Ureter (tissue), 1 donor: ENCODE results near the gene SYT17. TPM values are rescaled to one million over a fixed set of nuclear protein-coding genes. Genes with fewer than 3 reads are reported as not detected.

ENCODE experiments used
- DNase-seq: peaks from one replicate; pipeline ENCODE4 v3.0.0-alpha.2; 2020; ENCODE audit warnings: low spot score
- total RNA-seq: library from RNA; stranded (reverse); gene quantifications from one replicate; pipeline ENCODE4 v1.2.4, GENCODE V29; 2023
- donor health status: DM: yes; HTN: yes; CAD: no.

Gene SYT17
- total RNA-seq, 1 donor from 2014 or later, result 24.4 TPM

DNA sequence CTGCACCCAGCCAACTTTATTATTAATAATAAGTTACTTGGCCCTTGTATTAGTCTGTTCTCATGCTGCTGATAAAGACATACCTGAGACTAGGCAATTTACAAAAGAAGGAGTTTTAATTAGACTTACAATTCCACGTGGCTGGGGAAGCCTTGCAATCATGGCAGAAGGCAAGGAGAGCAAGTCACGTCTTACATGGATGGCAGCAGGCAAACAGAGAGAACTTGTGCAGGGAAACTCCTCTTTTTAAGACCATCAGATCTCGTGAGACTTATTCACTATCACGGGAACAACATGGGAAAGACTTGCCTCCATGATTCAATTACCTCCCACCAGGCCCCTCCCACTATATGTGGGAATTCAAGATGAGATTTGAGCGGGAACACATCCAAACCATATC lies 47.7 kb downstream of the SYT17 start:
- no peak for DNase-seq

- no peak for DNase-seq
These were observed 50.5 kb downstream of the SYT17 start for GRCh38 chr16:19218581-19218980.

GRCh38 chr16:19219836-19220235 lies 51.8 kb downstream of the SYT17 start:
- no peak for DNase-seq

DNA sequence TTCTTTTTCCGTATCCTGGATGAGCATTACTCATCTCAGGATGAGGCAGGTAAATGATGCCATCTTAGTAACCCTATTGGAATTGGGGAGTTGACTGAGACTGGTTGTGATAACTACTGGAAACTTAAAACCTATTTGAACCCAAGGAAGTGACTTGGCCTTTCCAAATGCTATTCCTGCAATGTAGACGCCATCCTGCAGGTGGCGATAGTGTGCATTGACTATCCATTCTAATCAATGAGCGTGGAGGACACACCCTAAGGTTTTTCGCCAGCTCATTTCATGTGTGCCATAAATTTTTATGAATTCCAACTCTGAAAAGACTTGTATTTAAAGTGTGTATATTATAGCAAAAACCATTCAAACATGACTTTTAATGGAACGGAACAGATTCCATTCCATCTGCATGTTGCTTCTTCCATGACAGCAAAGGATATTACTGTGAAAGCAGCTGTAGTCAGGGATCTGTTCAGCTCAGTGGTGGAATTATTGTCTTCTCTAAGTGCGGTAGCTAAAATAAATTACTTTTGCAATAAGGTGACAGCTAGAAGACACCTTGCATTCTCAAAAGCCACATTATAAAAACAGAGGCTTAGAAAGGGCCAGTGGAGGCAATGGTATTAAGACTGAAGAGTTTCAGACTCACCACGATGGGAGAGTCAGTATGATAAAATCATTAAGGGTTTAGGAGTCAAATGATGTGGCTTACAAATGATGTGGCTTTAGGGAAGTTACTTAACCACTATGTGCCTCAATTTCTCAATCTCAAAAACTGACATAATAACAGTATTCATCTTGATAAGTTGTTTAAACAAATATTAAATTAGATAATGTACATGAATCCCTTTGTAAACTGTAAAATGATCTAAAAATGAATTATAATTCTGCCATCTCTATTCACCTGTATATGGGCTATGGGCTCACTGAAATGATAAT lies 55.5 kb downstream of the SYT17 start:
- DNase-seq, result no peak

DNA sequence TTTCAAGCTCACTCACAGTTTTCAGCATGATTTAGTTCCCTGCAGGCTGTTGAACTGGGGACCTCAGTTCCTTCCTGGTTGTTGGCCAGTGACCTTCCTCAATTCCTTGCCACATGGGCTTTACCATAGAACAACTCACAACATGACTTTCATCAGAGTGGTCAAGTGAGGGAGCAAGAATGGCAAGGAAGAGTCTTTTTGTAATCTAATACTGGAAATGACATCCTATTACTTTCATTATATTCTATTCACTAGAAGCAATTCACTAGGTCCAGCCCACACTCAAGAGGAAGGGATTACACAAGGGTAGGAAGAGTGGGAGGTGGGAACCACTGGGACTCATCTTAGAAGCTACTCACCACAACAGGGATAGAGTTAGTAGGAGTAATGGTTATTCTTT lies 57.6 kb downstream of the SYT17 start:
- DNase-seq, result no peak

DNA sequence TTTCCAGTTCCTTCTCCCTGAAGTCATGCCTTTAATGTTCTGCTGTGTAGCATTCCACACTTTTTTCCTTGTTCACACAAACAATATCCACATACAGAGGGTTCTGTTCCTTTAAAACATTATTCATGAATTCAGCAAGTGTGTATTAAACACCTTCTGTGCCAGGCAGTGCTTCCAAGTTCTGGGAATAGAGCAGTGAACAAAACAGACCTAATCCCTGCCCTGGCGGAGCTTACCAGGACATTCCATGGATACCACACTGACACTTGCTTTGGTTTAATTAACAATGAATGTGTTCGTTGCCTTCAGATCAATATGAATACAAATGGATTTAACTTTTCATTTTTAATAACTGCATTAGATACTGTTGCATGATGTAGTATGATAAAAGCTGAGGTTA lies 59.6 kb downstream of the SYT17 start:
- no peak for DNase-seq

GRCh38 chr16:19228052-19228451 lies 60.0 kb downstream of the SYT17 start:
- DNase-seq, result no peak

DNA sequence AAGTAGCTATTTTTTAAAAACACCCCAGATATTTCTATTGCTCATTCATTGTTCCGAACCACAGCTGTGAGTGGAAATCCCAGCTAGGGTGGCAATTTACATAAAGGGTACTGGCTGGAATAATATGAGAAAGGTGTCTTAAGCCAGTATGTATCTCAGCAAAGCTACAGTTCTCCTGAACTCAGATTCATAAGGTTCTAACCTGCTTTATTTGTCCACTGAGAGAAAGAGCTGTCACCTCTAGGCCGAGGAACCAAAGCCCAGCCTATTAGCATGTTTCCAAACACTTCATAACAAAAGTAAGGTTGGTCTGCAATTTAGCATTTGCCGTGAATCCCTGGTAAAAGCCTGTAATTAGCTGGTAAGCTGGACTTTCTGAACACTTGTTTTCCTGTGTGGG lies 60.5 kb downstream of the SYT17 start:
- no peak for DNase-seq

DNA sequence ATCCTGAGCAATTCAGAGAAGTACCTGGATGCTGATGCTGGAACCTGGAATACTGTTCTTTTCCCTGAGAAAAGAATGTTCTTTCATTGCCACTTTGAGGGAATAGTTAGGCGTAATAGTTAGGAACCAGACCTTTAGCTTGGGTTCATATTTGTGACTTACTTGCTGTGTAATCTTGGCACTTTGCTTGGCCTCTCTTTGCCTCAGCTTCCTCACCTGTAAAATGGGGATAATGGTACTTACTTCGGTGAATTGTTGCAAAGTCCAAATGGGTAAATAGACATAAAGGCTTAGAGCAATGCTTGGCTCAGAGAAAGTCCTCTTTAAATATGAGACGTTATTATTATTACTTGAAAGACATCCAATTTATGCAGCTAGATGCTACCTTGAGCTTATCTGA lies 62.5 kb downstream of the SYT17 start:
- no peak for DNase-seq

- no peak for DNase-seq
These were observed 63.8 kb downstream of the SYT17 start for GRCh38 chr16:19231881-19232280.

- no peak for DNase-seq
These were observed 64.9 kb downstream of the SYT17 start for GRCh38 chr16:19232988-19233387.

DNA sequence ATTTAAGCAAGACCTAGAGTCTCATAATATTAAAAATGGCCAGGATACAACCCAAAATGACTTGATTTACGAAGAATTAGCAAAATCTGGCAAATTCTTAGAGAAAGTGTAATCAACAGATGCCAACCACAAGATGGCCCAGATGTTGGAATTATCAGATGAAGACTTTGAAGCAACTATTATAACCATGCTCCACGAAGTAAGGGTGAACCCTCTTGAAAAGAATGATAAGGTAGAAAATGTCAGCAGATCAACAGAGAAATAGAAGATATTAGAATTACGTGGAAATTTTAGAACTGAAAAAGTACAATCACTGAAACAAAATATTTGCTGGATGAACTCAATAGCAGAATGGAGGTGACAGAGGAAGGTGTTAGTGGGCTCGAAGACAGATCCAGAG lies 67.4 kb downstream of the SYT17 start:
- no peak for DNase-seq

DNA sequence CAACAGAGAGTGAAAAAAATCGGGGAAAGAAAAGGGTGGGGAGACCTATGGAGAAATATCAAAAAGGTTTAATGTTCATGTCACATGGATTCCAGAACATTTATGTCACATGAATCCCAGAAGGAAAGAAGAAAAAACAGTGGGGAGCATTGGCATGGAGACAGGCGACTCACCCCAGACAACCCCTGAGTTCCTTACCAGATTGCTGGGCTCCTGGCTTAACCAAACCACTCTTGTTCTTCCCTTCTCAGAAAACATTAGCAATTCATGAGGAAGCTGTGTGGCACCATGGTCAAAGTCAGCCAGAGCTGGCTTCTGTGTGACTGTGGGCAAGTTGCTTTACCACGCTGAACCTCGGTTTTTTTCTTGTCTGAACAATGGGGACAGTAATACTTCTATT lies 67.8 kb downstream of the SYT17 start:
- no peak for DNase-seq

DNA sequence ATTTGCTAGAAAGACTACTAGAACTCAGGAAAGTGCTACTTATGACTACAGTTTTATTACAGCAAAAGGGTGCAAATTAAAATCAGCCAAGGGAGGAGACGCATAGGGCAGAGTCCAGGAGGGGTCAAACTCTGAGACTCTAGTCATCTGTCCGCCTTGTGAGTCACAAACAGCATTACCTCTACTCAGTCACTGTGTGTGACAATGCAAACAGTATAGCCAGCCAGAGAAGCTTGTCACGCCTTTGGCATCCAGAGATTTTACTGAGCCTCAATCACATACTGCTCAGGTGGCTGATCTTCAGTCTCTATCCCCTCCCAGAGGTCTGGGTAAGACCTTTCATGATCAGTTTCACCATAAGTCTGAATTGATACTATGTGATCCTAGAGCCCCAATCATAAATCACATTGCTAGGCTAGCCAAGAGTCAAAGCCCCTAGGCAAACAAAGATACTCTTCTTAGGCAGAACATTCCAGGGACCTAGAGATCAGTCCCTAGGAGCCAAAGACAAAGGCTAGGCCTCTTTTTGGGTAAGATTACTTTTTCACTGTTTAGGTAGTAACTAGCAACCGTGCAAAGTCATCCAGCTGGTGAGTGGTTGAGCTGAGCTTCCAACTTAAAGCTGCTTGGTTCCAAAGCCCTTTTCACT lies 68.6 kb downstream of the SYT17 start:
- DNase-seq, result no peak

GRCh38 chr16:19238406-19238805 lies 70.4 kb downstream of the SYT17 start:
- DNase-seq, result no peak

- no peak for DNase-seq
These were observed 71.6 kb downstream of the SYT17 start for GRCh38 chr16:19239511-19240155.

DNA sequence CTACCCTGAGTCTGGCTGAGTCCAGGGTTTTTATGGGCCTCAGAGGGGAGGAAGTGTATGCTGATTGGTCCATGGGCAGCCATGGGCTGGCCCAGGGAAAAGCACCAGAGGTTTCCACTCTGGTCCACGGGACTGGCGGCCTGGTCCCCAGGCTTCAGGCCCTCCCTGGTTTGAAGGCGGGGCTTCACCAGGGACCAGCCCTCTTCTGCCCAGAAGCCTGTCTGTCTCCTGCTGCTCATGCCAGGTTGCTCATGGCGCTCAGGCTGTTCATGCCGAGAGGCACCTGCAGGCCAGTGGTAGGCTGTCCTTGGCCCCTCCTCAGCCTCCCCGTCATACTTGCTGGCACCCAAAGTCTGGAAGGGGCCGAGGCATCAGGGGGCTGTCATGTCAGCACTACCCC lies 72.5 kb downstream of the SYT17 start:
- DNase-seq, result no peak

DNA sequence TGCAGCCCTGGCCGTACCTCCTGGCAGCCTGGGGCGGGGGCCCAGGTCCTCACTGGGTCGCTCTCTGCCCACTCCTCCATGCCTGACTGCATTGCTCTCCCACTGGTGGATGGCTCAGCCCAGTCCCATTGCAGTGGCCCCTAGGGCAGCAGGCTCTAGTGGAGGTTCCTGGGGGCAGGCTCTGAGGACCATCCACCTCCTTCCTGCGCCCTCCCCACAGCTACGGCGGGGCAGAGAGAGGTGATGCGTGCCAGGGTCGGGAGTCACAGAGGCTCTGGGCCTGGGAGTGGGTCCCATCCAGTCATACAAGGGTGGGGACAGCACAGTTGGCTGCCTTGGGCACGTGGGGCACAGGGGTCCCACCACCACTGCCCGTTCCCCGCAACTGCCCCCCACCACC lies 73.5 kb downstream of the SYT17 start:
- no peak for DNase-seq

DNA sequence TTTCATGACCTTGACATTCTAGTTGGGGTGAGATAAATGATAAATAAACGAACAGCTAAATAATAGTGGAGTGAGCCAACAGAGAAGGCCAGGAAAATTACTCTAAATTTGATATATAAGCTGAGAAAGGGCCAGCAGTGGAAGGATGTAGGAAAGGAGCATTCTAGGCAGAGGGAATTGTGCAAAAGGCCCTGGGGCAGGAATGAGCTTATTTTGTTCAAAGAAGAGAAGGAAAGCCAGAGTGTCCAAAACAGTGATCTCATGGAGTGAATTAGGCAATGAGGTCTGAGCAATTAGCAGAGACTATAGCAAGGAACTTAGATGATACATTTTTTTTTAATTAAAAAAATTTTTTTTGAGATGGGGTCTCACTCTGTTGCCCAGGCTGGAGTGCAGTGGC lies 74.1 kb downstream of the SYT17 start:
- DNase-seq, result no peak

DNA sequence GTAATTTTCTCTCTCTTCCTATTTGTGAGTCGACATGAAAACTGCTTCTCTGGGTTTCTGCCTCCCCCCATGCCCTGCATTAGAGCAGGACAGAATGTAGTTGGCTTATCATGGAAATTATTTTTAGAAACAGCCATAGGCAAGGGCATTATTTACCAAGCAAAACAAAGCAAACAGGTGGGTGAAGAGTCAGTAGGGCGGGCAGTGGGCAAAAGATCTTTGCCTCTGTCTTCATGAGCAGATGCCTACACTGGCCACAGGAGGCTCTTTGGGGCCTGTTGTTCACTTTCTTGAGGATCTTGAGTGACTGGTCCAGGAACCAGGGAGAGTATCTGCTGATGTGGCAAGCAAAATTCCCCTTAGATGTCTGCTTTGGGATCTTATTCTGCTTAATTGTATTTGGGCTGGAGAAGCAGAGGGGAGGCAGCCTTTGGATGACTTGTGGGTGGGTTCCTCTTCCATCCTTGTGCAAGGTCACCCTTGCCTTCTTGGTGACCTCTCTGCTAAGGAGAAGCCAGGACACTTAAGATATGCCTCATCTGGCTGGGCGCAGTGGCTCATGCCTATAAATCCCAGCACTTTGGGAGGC lies 75.0 kb downstream of the SYT17 start:
- no peak for DNase-seq

GRCh38 chr16:19245326-19245925 lies 77.4 kb downstream of the SYT17 start:
- no peak for DNase-seq

DNA sequence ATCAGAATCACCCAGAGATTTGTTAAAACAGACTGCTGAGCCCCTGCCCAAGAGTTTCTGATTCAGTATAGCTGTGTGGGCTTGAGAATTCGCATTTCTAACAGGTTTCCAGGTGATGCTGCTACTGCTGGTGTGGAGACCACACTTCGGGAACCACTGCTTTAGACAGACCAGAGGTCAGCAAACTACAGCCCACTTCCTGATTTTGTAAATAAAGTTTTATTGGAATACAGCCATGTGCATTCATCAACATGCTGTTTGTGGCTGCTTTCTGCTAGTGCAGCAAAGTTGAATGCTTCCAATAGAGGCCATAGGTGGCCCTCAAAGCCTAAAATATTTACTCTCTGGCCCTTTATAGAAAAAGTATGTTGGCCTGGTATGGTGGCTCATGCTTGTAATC lies 84.9 kb downstream of the SYT17 start:
- no peak for DNase-seq
